Measurements from ENCODE around the gene RPRD1A. TPM values are rescaled to one million over a fixed set of nuclear protein-coding genes. Genes with fewer than 3 reads are reported as not detected.
"Not testable (repeated sequence)": the region's sequence is repeated elsewhere in the genome, so short reads cannot be mapped to it uniquely, and the experiment has no call there.

The RPRD1A gene
- total and polyA plus RNA-seq, 4 donors: 11.8 to 29.5 (median 16.6) TPM

DNA sequence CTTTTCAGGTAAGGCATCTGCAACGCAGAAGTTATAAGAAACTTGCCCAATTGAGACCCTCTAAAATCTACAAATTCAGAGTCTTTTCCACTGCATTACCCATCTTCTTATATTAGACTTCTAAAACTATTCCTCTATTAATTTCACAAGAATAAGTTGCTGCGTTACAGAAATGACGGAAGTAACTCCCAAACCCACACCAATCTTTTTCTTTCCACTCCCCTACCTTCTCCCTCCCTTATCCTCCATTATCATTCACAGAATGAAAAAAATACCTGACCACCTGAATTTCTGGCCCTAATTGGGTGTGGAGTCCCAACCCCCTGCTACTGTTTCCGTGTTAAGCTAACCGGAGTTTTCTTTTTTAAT, 689 bp downstream of the RPRD1A start:
- Histone ChIP-seq H3K9me3 (ENCODE audit: control insufficient read depth in 4 of 4, low read length in 3 of 4) (no peaks in the 10 kb centered on the region), H3K4me3 (ENCODE audit: low read depth in 1 of 3, low read length in 3 of 3) (peak overlapping the region; percentile 78 to 98 (median 90)), H3K4me1 (ENCODE audit: control insufficient read depth in 4 of 4, insufficient read depth in 4 of 4, low read length in 3 of 4) (peaks cover 0 to 11% (median 4%) of the 10 kb centered on the region in 4 donors), H3K36me3 (ENCODE audit: control insufficient read depth in 4 of 4, insufficient read depth in 3 of 4, low read depth in 1 of 4, low read length in 3 of 4) (no peaks in the 10 kb centered on the region), H3K27me3 (ENCODE audit: control insufficient read depth in 4 of 4, insufficient read depth in 4 of 4, low read length in 3 of 4) (no peaks in the 10 kb centered on the region), H3K27ac (ENCODE audit: low read depth in 1 of 2, low read length in 2 of 2) (peak overlapping the region; percentile 80 to 95), H3K9ac (ENCODE audit: low read depth in 1 of 2, low read length in 2 of 2) (peak overlapping the region; percentile 73 to 91)
- no peak for TF ChIP-seq RAD21 (IDR thresholded peaks at IDR 0.05)
- TF ChIP-seq RXRA (IDR thresholded peaks at IDR 0.05): no peak
- TF ChIP-seq, protein P1, sequence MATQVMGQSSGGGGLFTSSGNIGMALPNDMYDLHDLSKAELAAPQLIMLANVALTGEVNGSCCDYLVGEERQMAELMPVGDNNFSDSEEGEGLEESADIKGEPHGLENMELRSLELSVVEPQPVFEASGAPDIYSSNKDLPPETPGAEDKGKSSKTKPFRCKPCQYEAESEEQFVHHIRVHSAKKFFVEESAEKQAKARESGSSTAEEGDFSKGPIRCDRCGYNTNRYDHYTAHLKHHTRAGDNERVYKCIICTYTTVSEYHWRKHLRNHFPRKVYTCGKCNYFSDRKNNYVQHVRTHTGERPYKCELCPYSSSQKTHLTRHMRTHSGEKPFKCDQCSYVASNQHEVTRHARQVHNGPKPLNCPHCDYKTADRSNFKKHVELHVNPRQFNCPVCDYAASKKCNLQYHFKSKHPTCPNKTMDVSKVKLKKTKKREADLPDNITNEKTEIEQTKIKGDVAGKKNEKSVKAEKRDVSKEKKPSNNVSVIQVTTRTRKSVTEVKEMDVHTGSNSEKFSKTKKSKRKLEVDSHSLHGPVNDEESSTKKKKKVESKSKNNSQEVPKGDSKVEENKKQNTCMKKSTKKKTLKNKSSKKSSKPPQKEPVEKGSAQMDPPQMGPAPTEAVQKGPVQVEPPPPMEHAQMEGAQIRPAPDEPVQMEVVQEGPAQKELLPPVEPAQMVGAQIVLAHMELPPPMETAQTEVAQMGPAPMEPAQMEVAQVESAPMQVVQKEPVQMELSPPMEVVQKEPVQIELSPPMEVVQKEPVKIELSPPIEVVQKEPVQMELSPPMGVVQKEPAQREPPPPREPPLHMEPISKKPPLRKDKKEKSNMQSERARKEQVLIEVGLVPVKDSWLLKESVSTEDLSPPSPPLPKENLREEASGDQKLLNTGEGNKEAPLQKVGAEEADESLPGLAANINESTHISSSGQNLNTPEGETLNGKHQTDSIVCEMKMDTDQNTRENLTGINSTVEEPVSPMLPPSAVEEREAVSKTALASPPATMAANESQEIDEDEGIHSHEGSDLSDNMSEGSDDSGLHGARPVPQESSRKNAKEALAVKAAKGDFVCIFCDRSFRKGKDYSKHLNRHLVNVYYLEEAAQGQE (IDR thresholded peaks at IDR 0.05): no peak
- no peak for TF ChIP-seq YY1 (IDR thresholded peaks at IDR 0.05)
- TF ChIP-seq FOXA2 (IDR thresholded peaks at IDR 0.05): no peak
- no peak for TF ChIP-seq JUND (IDR thresholded peaks at IDR 0.05)
- TF ChIP-seq EGR1 (IDR thresholded peaks at IDR 0.05; ENCODE audit: low read depth in 2 of 2): no peak
- WGBS: 1% methylated on average over 5 of the region's 5 CpGs
- no peak for DNase-seq (ENCODE audit: low spot score)

DNA sequence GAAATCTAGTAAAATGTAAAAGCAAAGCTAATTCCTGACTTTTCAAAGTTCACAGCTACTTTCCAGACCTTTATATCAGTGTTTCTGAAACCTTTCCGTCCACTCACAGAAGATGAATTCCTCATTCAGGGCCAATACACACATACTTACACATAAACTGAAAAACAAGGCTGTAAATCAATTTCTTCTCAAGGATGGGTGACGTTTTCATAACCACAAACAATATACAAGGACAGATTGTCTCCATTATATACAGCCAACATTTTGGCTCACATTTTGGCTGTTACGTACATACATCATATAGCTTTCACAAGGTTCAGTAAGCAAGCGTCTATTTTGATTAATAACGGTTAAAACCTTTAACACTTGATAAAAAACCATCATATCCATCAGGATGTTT, 1.4 kb downstream of the RPRD1A start:
- Histone ChIP-seq H3K27me3 (ENCODE audit: control insufficient read depth in 4 of 4, insufficient read depth in 4 of 4, low read length in 3 of 4) (no peaks in the 10 kb centered on the region), H3K4me3 (ENCODE audit: low read depth in 1 of 3, low read length in 3 of 3) (peak overlapping the region; percentile 78 to 98 (median 90)), H3K9ac (ENCODE audit: low read depth in 1 of 2, low read length in 2 of 2) (no peak overlapping the region), H3K9me3 (ENCODE audit: control insufficient read depth in 4 of 4, low read length in 3 of 4) (no peaks in the 10 kb centered on the region), H3K27ac (ENCODE audit: low read depth in 1 of 2, low read length in 2 of 2) (no peak overlapping the region), H3K4me1 (ENCODE audit: control insufficient read depth in 4 of 4, insufficient read depth in 4 of 4, low read length in 3 of 4) (peaks cover 0 to 11% (median 4%) of the 10 kb centered on the region in 4 donors), H3K36me3 (ENCODE audit: control insufficient read depth in 4 of 4, insufficient read depth in 3 of 4, low read depth in 1 of 4, low read length in 3 of 4) (no peaks in the 10 kb centered on the region)
- WGBS: 41% methylated on average over 5 of the region's 5 CpGs
- no peak for DNase-seq (ENCODE audit: low spot score)
- no peak for TF ChIP-seq RXRA (IDR thresholded peaks at IDR 0.05)
- TF ChIP-seq, protein P2, sequence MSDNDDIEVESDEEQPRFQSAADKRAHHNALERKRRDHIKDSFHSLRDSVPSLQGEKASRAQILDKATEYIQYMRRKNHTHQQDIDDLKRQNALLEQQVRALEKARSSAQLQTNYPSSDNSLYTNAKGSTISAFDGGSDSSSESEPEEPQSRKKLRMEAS (IDR thresholded peaks at IDR 0.05): no peak
- TF ChIP-seq YY1 (IDR thresholded peaks at IDR 0.05): no peak
- TF ChIP-seq HNF4A (conservative IDR thresholded peaks at IDR 0.05): no peak
- TF ChIP-seq TAF1 (conservative IDR thresholded peaks at IDR 0.05): no peak
- no peak for TF ChIP-seq FOXA1 (IDR thresholded peaks at IDR 0.05)
- no peak for TF ChIP-seq GABPA (IDR thresholded peaks at IDR 0.05 in 1 of 2, conservative IDR thresholded peaks at IDR 0.05 in 1 of 2)
- TF ChIP-seq FOXA2 (IDR thresholded peaks at IDR 0.05): no peak
- TF ChIP-seq EGR1 (IDR thresholded peaks at IDR 0.05; ENCODE audit: low read depth in 2 of 2): no peak
- TF ChIP-seq, protein P3, sequence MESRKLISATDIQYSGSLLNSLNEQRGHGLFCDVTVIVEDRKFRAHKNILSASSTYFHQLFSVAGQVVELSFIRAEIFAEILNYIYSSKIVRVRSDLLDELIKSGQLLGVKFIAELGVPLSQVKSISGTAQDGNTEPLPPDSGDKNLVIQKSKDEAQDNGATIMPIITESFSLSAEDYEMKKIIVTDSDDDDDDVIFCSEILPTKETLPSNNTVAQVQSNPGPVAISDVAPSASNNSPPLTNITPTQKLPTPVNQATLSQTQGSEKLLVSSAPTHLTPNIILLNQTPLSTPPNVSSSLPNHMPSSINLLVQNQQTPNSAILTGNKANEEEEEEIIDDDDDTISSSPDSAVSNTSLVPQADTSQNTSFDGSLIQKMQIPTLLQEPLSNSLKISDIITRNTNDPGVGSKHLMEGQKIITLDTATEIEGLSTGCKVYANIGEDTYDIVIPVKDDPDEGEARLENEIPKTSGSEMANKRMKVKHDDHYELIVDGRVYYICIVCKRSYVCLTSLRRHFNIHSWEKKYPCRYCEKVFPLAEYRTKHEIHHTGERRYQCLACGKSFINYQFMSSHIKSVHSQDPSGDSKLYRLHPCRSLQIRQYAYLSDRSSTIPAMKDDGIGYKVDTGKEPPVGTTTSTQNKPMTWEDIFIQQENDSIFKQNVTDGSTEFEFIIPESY (IDR thresholded peaks at IDR 0.05): no peak
- no peak for TF ChIP-seq RAD21 (IDR thresholded peaks at IDR 0.05)
- TF ChIP-seq, protein P4, sequence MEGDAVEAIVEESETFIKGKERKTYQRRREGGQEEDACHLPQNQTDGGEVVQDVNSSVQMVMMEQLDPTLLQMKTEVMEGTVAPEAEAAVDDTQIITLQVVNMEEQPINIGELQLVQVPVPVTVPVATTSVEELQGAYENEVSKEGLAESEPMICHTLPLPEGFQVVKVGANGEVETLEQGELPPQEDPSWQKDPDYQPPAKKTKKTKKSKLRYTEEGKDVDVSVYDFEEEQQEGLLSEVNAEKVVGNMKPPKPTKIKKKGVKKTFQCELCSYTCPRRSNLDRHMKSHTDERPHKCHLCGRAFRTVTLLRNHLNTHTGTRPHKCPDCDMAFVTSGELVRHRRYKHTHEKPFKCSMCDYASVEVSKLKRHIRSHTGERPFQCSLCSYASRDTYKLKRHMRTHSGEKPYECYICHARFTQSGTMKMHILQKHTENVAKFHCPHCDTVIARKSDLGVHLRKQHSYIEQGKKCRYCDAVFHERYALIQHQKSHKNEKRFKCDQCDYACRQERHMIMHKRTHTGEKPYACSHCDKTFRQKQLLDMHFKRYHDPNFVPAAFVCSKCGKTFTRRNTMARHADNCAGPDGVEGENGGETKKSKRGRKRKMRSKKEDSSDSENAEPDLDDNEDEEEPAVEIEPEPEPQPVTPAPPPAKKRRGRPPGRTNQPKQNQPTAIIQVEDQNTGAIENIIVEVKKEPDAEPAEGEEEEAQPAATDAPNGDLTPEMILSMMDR (IDR thresholded peaks at IDR 0.05; ENCODE audit: low read depth, low read length, missing input control): no peak

DNA sequence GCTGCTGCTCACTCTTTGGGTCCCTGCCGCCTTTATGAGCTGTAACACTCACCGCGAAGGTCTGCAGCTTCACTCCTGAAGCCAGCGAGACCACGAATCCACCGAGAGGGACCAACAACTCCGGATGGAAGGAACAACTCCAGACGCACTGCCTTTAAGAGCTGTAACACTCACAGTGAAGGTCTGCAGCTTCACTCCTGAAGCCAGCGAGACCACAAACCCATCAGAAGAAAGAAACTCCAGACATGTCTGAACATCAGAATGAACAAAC, 2.6 kb downstream of the RPRD1A start:
- peaks cover 0 to 11% (median 4%) of the 10 kb centered on the region in 4 donors for H3K4me1 ChIP-seq (ENCODE audit: control insufficient read depth in 4 of 4, insufficient read depth in 4 of 4, low read length in 3 of 4)
- not testable (repeated sequence) for DNase-seq (ENCODE audit: low spot score); H3K4me3 ChIP-seq (ENCODE audit: low read depth in 1 of 3, low read length in 3 of 3); H3K27ac ChIP-seq (ENCODE audit: low read depth in 1 of 2, low read length in 2 of 2); H3K27me3 ChIP-seq (ENCODE audit: control insufficient read depth in 4 of 4, insufficient read depth in 4 of 4, low read length in 3 of 4); H3K9ac ChIP-seq (ENCODE audit: low read depth in 1 of 2, low read length in 2 of 2); H3K36me3 ChIP-seq (ENCODE audit: control insufficient read depth in 4 of 4, insufficient read depth in 3 of 4, low read depth in 1 of 4, low read length in 3 of 4); H3K9me3 ChIP-seq (ENCODE audit: control insufficient read depth in 4 of 4, low read length in 3 of 4)
- 98% methylated on average over 9 of the region's 9 CpGs for WGBS

All from liver (tissue), 9 donors.